Fibroblast of lung (primary cell): ENCODE measurements around the gene PDE11A. TPM values are rescaled to one million over a fixed set of nuclear protein-coding genes. Genes with fewer than 3 reads are reported as not detected.

ENCODE experiments used
- DNase-seq, 2 donors: peaks; one replicate each; pipeline versions ENCODE4 v3.0.0 to v3.0.0-alpha.2; 2010; ENCODE audit warnings: low read depth in 2 of 2
- H2AFZ ChIP-seq: 2 replicates; pipeline ENCODE4 v1.5.1; 2012; ENCODE audit warnings: low read length, control low read depth, inconsistent platforms
- H3K27ac ChIP-seq: 2 replicates; pipeline ENCODE4 v1.5.1; 2011; ENCODE audit warnings: low read length, control low read depth; ENCODE audit not compliant: insufficient read depth
- H3K27me3 ChIP-seq: 2 replicates; pipeline ENCODE4 v1.5.1; 2011; ENCODE audit warnings: mild to moderate bottlenecking, low read length; ENCODE audit not compliant: control insufficient read depth, insufficient read depth
- H3K36me3 ChIP-seq: 2 replicates; pipeline ENCODE4 v1.5.1; 2011; ENCODE audit warnings: low read length; ENCODE audit not compliant: control insufficient read depth, insufficient read depth
- H3K4me1 ChIP-seq: 2 replicates; pipeline ENCODE4 v1.5.1; 2011; ENCODE audit warnings: low read length; ENCODE audit not compliant: control insufficient read depth, insufficient read depth; ENCODE audit errors: extremely low read depth
- H3K4me2 ChIP-seq: 2 replicates; pipeline ENCODE4 v1.5.1; 2011; ENCODE audit warnings: low read length, control low read depth; ENCODE audit not compliant: insufficient read depth; ENCODE audit errors: extremely low read depth
- H3K4me3 ChIP-seq, 4 experiments: fragments of 200-600 bp in 1 of 4; sonication (generic) in 1 of 4; replicated peaks in 1 of 4; 2 replicates each; pipeline ENCODE4 v1.5.1; 2011 to 2016; ENCODE audit warnings: low read length in 4 of 4, low read depth in 3 of 4, mild to moderate bottlenecking in 3 of 4, control low read depth in 2 of 4, inconsistent platforms in 1 of 4, mixed read lengths in 1 of 4; ENCODE audit not compliant: insufficient read depth in 1 of 4; ENCODE audit errors: control extremely low read depth in 1 of 4
- H3K79me2 ChIP-seq: 2 replicates; pipeline ENCODE4 v1.5.1; 2012; ENCODE audit warnings: mild to moderate bottlenecking, low read length, inconsistent platforms; ENCODE audit not compliant: control insufficient read depth, insufficient read depth
- H3K9ac ChIP-seq: 2 replicates; pipeline ENCODE4 v1.5.1; 2011; ENCODE audit warnings: mild to moderate bottlenecking, low read length, control low read depth; ENCODE audit not compliant: insufficient read depth
- H3K9me3 ChIP-seq: 2 replicates; pipeline ENCODE4 v1.5.1; 2012; ENCODE audit warnings: low read depth, low read length; ENCODE audit not compliant: control insufficient read depth, insufficient read depth
- H4K20me1 ChIP-seq: 2 replicates; pipeline ENCODE4 v1.5.1; 2011; ENCODE audit warnings: low read length; ENCODE audit not compliant: control insufficient read depth, insufficient read depth; ENCODE audit errors: extremely low read depth
- EZH2 ChIP-seq: IDR thresholded peaks from 2 replicates; pipeline ENCODE4 v1.5.1; 2012; ENCODE audit warnings: low read length, control low read depth, mild to moderate bottlenecking; ENCODE audit errors: missing control alignments
- polyA plus RNA-seq, 2 donors: library from polyadenylated mRNA; depleted of rRNA in 1 of 2; stranded (reverse) in 1 of 2; unstranded in 1 of 2; fragments of >200 nt; gene quantifications; 2 replicates each; pipeline ENCODE4 v1.2.1, GENCODE V29; 2011 to 2012; ENCODE audit warnings: missing spikeins in 1 of 2
- total RNA-seq: library from RNA; depleted of rRNA; stranded (reverse); fragments of >200 nt; gene quantifications from 2 replicates; pipeline ENCODE4 v1.2.1, GENCODE V29; 2014
- TF ChIP-seq, protein P1 (sequence below), 2 donors: IDR thresholded peaks in 1 of 2; conservative IDR thresholded peaks in 1 of 2; 1 replicate in 1 of 2; 2 replicates in 1 of 2; pipeline ENCODE4 v1.5.1; 2011 to 2012; ENCODE audit warnings: low read length in 2 of 2, control low read depth in 1 of 2, inconsistent platforms in 1 of 2, low read depth in 1 of 2, mild to moderate bottlenecking in 1 of 2

Gene PDE11A
- total and polyA plus RNA-seq, 2 donors (not counting 1 experiment from before 2014, with no cell fraction given) = 0.03 to 0.33 TPM

DNA sequence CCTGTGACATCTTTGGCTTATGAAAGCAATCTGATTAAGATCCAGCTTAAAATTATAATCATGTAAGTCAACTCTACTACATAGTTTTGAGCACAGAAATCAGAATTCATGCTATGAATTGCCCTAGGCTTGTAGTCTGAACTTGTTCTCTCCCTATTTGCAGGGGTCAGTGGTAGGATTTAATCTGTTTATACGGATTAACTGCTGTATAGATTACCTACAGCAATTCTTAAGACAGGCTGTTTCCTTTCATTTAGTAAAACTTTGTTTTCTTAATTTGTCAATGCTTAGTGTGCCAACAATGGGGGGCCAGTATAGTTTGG is 287.9 kb downstream of the PDE11A start:
- Histone ChIP-seq H2AFZ (no peak overlapping the region), H3K9me3 (no peaks in the 10 kb centered on the region), H3K27me3 (no peaks in the 10 kb centered on the region), H3K9ac (no peak overlapping the region), H3K36me3 (no peaks in the 10 kb centered on the region), H3K79me2 (no peaks in the 10 kb centered on the region), H3K27ac (no peak overlapping the region), H3K4me1 (no peaks in the 10 kb centered on the region), H3K4me2 (no peak overlapping the region), H3K4me3 (peak overlapping the region in 1 of 4 experiments; percentile 8), H4K20me1 (no peaks in the 10 kb centered on the region)
- TF ChIP-seq EZH2 = no peak
- TF ChIP-seq, protein P1, sequence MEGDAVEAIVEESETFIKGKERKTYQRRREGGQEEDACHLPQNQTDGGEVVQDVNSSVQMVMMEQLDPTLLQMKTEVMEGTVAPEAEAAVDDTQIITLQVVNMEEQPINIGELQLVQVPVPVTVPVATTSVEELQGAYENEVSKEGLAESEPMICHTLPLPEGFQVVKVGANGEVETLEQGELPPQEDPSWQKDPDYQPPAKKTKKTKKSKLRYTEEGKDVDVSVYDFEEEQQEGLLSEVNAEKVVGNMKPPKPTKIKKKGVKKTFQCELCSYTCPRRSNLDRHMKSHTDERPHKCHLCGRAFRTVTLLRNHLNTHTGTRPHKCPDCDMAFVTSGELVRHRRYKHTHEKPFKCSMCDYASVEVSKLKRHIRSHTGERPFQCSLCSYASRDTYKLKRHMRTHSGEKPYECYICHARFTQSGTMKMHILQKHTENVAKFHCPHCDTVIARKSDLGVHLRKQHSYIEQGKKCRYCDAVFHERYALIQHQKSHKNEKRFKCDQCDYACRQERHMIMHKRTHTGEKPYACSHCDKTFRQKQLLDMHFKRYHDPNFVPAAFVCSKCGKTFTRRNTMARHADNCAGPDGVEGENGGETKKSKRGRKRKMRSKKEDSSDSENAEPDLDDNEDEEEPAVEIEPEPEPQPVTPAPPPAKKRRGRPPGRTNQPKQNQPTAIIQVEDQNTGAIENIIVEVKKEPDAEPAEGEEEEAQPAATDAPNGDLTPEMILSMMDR (conservative IDR thresholded peaks at IDR 0.05 in 1 of 2, IDR thresholded peaks at IDR 0.05 in 1 of 2; ENCODE audit: low read depth in 1 of 2, low read length in 2 of 2) = no peak
- no peak for DNase-seq

DNA sequence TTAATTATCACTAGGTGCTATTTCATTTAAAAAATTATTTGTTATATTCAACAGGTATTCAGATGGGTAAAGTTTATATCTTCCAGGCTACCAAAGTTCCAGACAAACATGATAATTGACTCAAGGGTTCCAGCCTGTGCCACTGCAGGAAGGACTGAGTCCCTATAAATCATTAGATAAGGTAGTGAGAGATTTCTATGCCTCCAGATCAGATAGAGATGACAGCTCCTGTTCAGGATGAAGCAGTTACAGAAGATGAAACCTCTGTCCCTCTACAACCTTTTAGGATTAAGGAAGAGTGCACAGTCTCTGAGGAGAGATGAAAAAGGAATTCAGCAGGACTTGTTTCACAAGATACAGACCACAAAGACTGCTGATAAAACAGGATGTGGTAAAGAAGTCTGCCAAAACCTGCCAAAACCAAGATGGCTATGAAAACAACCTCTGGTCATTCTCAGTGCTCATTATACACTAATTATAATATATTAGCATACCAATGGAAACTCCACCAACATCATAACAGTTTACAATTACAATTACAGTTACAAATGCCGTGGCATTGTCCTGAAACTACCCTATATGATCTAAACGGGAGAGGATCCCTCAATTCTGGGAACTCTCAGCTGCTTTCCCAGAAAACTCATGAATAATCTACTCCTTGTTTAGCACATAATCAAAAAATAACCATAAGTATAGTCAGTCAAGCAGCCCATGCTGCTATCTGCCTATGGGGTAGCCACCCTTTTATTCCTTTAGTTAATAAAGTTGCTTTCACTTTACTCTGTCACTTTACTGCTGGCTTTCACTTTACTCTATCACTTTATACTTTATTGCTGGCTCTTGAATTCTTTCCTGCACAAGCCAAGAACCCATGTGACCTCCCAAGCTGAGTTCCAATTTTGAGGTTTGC is 288.5 kb downstream of the PDE11A start:
- no peak overlapping the region for H2AFZ ChIP-seq
- peak; percentile 79 to 96 for DNase-seq

DNA sequence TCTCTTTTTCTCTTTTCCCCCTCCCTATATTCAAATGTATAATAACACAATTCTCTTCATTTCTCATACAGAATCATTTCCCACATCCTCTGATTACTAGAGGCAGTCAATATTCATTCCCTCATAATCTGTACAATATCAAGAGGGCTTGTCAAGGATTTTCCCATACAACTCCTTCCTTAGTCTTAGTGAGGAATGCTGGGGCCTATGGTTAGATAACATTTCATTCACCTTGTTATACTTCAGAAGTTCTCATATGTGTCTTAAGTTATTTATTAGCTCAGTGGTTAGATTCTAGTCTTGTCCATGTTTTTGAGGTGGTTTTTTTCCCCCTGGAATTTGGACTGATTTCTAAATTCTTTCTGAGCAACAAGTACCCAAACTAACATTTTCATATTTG is 289.5 kb downstream of the PDE11A start:
- H3K4me2 ChIP-seq = no peak overlapping the region
- no peaks in the 10 kb centered on the region for H4K20me1 ChIP-seq
- no peak overlapping the region for H2AFZ ChIP-seq
- no peaks in the 10 kb centered on the region for H3K27me3 ChIP-seq
- H3K79me2 ChIP-seq = no peaks in the 10 kb centered on the region
- peak in 1 of 2 donors; percentile 56 for DNase-seq
- no peak overlapping the region for H3K27ac ChIP-seq
- TF ChIP-seq EZH2 = no peak
- TF ChIP-seq, protein P1 (conservative IDR thresholded peaks at IDR 0.05 in 1 of 2, IDR thresholded peaks at IDR 0.05 in 1 of 2; ENCODE audit: low read depth in 1 of 2, low read length in 2 of 2) = no peak
- H3K4me3 ChIP-seq = no peak overlapping the region
- no peaks in the 10 kb centered on the region for H3K36me3 ChIP-seq
- no peaks in the 10 kb centered on the region for H3K9me3 ChIP-seq
- no peaks in the 10 kb centered on the region for H3K4me1 ChIP-seq
- H3K9ac ChIP-seq = no peak overlapping the region

More for the DNA sequence above, 288.5 kb downstream of the PDE11A start:
- no peaks in the 10 kb centered on the region for H3K36me3 ChIP-seq
- no peaks in the 10 kb centered on the region for H4K20me1 ChIP-seq
- no peaks in the 10 kb centered on the region for H3K27me3 ChIP-seq
- peak overlapping the region in 2 of 4 experiments; percentile 8 to 16 for H3K4me3 ChIP-seq
- H3K9ac ChIP-seq = no peak overlapping the region
- no peaks in the 10 kb centered on the region for H3K4me1 ChIP-seq
- H3K27ac ChIP-seq = no peak overlapping the region
- TF ChIP-seq, protein P1 (conservative IDR thresholded peaks at IDR 0.05 in 1 of 2, IDR thresholded peaks at IDR 0.05 in 1 of 2; ENCODE audit: low read depth in 1 of 2, low read length in 2 of 2) = no peak
- no peak for TF ChIP-seq EZH2
- H3K79me2 ChIP-seq = no peaks in the 10 kb centered on the region
- H3K9me3 ChIP-seq = no peaks in the 10 kb centered on the region
- H3K4me2 ChIP-seq = no peak overlapping the region
